Neuronal stem cell (in vitro differentiated cells): ENCODE measurements around the gene RAB6A.
"Not testable (repeated sequence)": the region's sequence is repeated elsewhere in the genome, so short reads cannot be mapped to it uniquely, and the experiment has no call there.

Source experiments
- DNase-seq: peaks from one replicate; pipeline ENCODE4 v3.0.0-alpha.2; 2013; ENCODE audit warnings: low spot score
- H2AFZ ChIP-seq: one replicate; pipeline ENCODE4 v1.6.1; 2013; ENCODE audit warnings: mild to moderate bottlenecking, low read length, inconsistent platforms
- H2AK5ac ChIP-seq: 2 replicates; pipeline ENCODE4 v1.6.1; 2013; ENCODE audit warnings: low read depth, mild to moderate bottlenecking, inconsistent platforms, low read length, moderate library complexity, mixed read lengths
- H2BK120ac ChIP-seq: 2 replicates; pipeline ENCODE4 v1.6.1; 2013; ENCODE audit warnings: low read depth, mild to moderate bottlenecking, inconsistent platforms, low read length, moderate library complexity, mixed read lengths
- H2BK12ac ChIP-seq: one replicate; pipeline ENCODE4 v1.6.1; 2013; ENCODE audit warnings: low read length, inconsistent platforms
- H2BK15ac ChIP-seq: 2 replicates; pipeline ENCODE4 v1.6.1; 2013; ENCODE audit warnings: mild to moderate bottlenecking, low read length, inconsistent platforms, mixed read lengths
- H2BK5ac ChIP-seq: one replicate; pipeline ENCODE4 v1.6.1; 2013; ENCODE audit warnings: inconsistent platforms, mild to moderate bottlenecking, low read length, moderate library complexity
- H3K14ac ChIP-seq: one replicate; pipeline ENCODE4 v1.6.1; 2013; ENCODE audit warnings: low read length, inconsistent platforms
- H3K18ac ChIP-seq: 2 replicates; pipeline ENCODE4 v1.6.1; 2013; ENCODE audit warnings: low read length, inconsistent platforms
- H3K23ac ChIP-seq: 2 replicates; pipeline ENCODE4 v1.6.1; 2013; ENCODE audit warnings: low read depth, mild to moderate bottlenecking, mixed read lengths, low read length, inconsistent platforms; ENCODE audit not compliant: poor library complexity
- H3K27ac ChIP-seq: replicated peaks from 3 replicates; pipeline ENCODE4 v1.5.1; 2013; ENCODE audit warnings: low read length, inconsistent platforms
- H3K27me3 ChIP-seq, 3 experiments: 2 replicates each; pipeline ENCODE4 v1.6.1; 2013; ENCODE audit warnings: low read length in 3 of 3, mild to moderate bottlenecking in 2 of 3, inconsistent platforms in 1 of 3, low read depth in 1 of 3, mixed read lengths in 1 of 3, moderate library complexity in 1 of 3; ENCODE audit not compliant: control insufficient read depth in 3 of 3, insufficient read depth in 3 of 3
- H3K36me3 ChIP-seq, 2 donors: replicated peaks in 1 of 2; 2 replicates each; pipeline ENCODE4 v1.6.1; 2013; ENCODE audit warnings: low read length in 2 of 2; ENCODE audit not compliant: control insufficient read depth in 2 of 2, insufficient read depth in 2 of 2
- H3K4ac ChIP-seq: 2 replicates; pipeline ENCODE4 v1.6.1; 2013; ENCODE audit warnings: inconsistent platforms, mild to moderate bottlenecking, low read length, moderate library complexity
- H3K4me1 ChIP-seq, 2 donors: 1 replicate in 1 of 2; 2 replicates in 1 of 2; pipeline ENCODE4 v1.6.1; 2013; ENCODE audit warnings: low read length in 2 of 2, low read depth in 1 of 2; ENCODE audit not compliant: control insufficient read depth in 2 of 2, insufficient read depth in 1 of 2
- H3K4me2 ChIP-seq: one replicate; pipeline ENCODE4 v1.6.1; 2013; ENCODE audit warnings: mild to moderate bottlenecking, low read length, inconsistent platforms; ENCODE audit not compliant: insufficient read depth, poor library complexity, severe bottlenecking
- H3K4me3 ChIP-seq, 2 donors: 2 replicates each; pipeline ENCODE4 v1.5.1; 2013; ENCODE audit warnings: low read length in 2 of 2, mild to moderate bottlenecking in 2 of 2, inconsistent platforms in 1 of 2, moderate library complexity in 1 of 2
- H3K79me1 ChIP-seq: one replicate; pipeline ENCODE4 v1.6.1; 2013; ENCODE audit warnings: low read depth, mild to moderate bottlenecking, inconsistent platforms, low read length, moderate library complexity
- H3K9ac ChIP-seq: one replicate; pipeline ENCODE4 v1.6.1; 2013; ENCODE audit warnings: mild to moderate bottlenecking, low read depth, low read length, inconsistent platforms; ENCODE audit not compliant: poor library complexity
- H3K9me3 ChIP-seq, 2 donors: replicated peaks in 1 of 2; 2 replicates each; pipeline versions ENCODE3 to v1.6.1; 2013; ENCODE audit warnings: low read length in 2 of 2, mild to moderate bottlenecking in 2 of 2, inconsistent platforms in 1 of 2, low read depth in 1 of 2, mixed read lengths in 1 of 2, moderate library complexity in 1 of 2; ENCODE audit not compliant: control insufficient read depth in 2 of 2, insufficient read depth in 1 of 2
- H4K8ac ChIP-seq: one replicate; pipeline ENCODE4 v1.6.1; 2013; ENCODE audit warnings: low read depth, mild to moderate bottlenecking, inconsistent platforms, low read length, moderate library complexity
- H4K91ac ChIP-seq: one replicate; pipeline ENCODE4 v1.6.1; 2013; ENCODE audit warnings: low read length, low read depth, mild to moderate bottlenecking, inconsistent platforms; ENCODE audit not compliant: poor library complexity
- WGBS, 2 donors: extraction: QIAGEN DNeasy Blood & Tissue Kit; methylation state at CpG; one replicate each; pipeline ENCODE4 v1.1.7; 2013; ENCODE audit warnings: missing lambda C conversion rate in 2 of 2, mixed read lengths in 1 of 2; ENCODE audit not compliant: insufficient read length in 2 of 2, insufficient replicate concordance in 1 of 2; ENCODE audit errors: extremely low coverage in 2 of 2; 5-methylcytosine and 5-hydroxymethylcytosine counted together

Gene RAB6A

GRCh38 chr11:73732936-73733335 is 27.9 kb downstream of the RAB6A start:
- H4K8ac ChIP-seq, DNase-seq, H3K79me1 ChIP-seq, H3K23ac ChIP-seq, H3K4ac ChIP-seq, H3K27me3 ChIP-seq, H2BK120ac ChIP-seq, H3K18ac ChIP-seq, H3K4me1 ChIP-seq, H4K91ac ChIP-seq, H3K27ac ChIP-seq, H2BK5ac ChIP-seq, H2AFZ ChIP-seq, H3K14ac ChIP-seq, H2BK15ac ChIP-seq, H2BK12ac ChIP-seq, H2AK5ac ChIP-seq, H3K4me3 ChIP-seq, H3K4me2 ChIP-seq, H3K9ac ChIP-seq: not testable (repeated sequence)
- Histone ChIP-seq H3K9me3 (peaks cover 2 to 19% of the 10 kb centered on the region in 2 donors), H3K36me3 (peaks cover 0 to 43% of the 10 kb centered on the region in 2 donors)
- WGBS, 2 donors = no CpG with 5 or more reads among the region's 7 CpGs

GRCh38 chr11:73729594-73730206 is 31.2 kb downstream of the RAB6A start:
- peaks cover 2 to 12% of the 10 kb centered on the region in 2 donors for H3K9me3 ChIP-seq
- no peaks in the 10 kb centered on the region for H3K27me3 ChIP-seq
- H3K36me3 ChIP-seq = peaks cover 0 to 52% of the 10 kb centered on the region in 2 donors
- H2AK5ac ChIP-seq = no peak overlapping the region
- no peak overlapping the region for H3K14ac ChIP-seq
- H2BK5ac ChIP-seq = no peak overlapping the region
- H3K4me1 ChIP-seq = no peaks in the 10 kb centered on the region
- no peak overlapping the region for H3K4me3 ChIP-seq
- no peak overlapping the region for H4K91ac ChIP-seq
- no peak overlapping the region for H4K8ac ChIP-seq
- H3K23ac ChIP-seq = no peak overlapping the region
- H3K18ac ChIP-seq = no peak overlapping the region
- H3K27ac ChIP-seq = no peak overlapping the region
- H2BK120ac ChIP-seq = no peak overlapping the region
- H3K79me1 ChIP-seq = no peaks in the 10 kb centered on the region
- H2BK15ac ChIP-seq = no peak overlapping the region
- H3K4me2 ChIP-seq = no peak overlapping the region
- H2AFZ ChIP-seq = no peak overlapping the region
- DNase-seq = peak; percentile 43
- no peak overlapping the region for H2BK12ac ChIP-seq
- no peak overlapping the region for H3K9ac ChIP-seq
- H3K4ac ChIP-seq = no peak overlapping the region
- no CpG with 5 or more reads among the region's 3 CpGs for WGBS, 2 donors

- Histone ChIP-seq H3K14ac (no peak overlapping the region), H2BK5ac (no peak overlapping the region), H3K4ac (no peak overlapping the region), H2BK15ac (no peak overlapping the region), H3K36me3 (peaks cover 0 to 54% of the 10 kb centered on the region in 2 donors), H3K79me1 (no peaks in the 10 kb centered on the region), H3K4me2 (no peak overlapping the region), H3K18ac (no peak overlapping the region), H4K8ac (no peak overlapping the region), H3K27ac (no peak overlapping the region), H2BK120ac (no peak overlapping the region), H2AK5ac (no peak overlapping the region), H2BK12ac (no peak overlapping the region), H4K91ac (no peak overlapping the region), H3K4me1 (no peaks in the 10 kb centered on the region), H3K23ac (no peak overlapping the region), H3K9ac (no peak overlapping the region), H3K4me3 (no peak overlapping the region), H2AFZ (no peak overlapping the region), H3K9me3 (no peaks in the 10 kb centered on the region), H3K27me3 (no peaks in the 10 kb centered on the region)
- WGBS, 2 donors = no CpG with 5 or more reads among the region's 2 CpGs
- DNase-seq = no peak
Observed at GRCh38 chr11:73728000-73728399, 32.9 kb downstream of the RAB6A start.

- Histone ChIP-seq H2AK5ac (no peak overlapping the region), H2BK12ac (no peak overlapping the region), H3K79me1 (peaks cover 2% of the 10 kb centered on the region), H2AFZ (no peak overlapping the region), H3K23ac (no peak overlapping the region), H2BK120ac (no peak overlapping the region), H2BK5ac (no peak overlapping the region), H3K4me3 (no peak overlapping the region), H4K91ac (no peak overlapping the region), H3K4me2 (no peak overlapping the region), H3K9ac (no peak overlapping the region), H3K27me3 (no peaks in the 10 kb centered on the region), H4K8ac (no peak overlapping the region), H3K18ac (no peak overlapping the region), H3K4me1 (no peaks in the 10 kb centered on the region), H3K14ac (no peak overlapping the region), H3K9me3 (no peaks in the 10 kb centered on the region), H3K27ac (no peak overlapping the region), H3K36me3 (peaks cover 0 to 52% of the 10 kb centered on the region in 2 donors), H2BK15ac (no peak overlapping the region), H3K4ac (no peak overlapping the region)
- DNase-seq = no peak
- no CpG with 5 or more reads among the region's 2 CpGs for WGBS, 2 donors
Observed at GRCh38 chr11:73726825-73727224, 34.0 kb downstream of the RAB6A start.
